Dermis microvascular lymphatic vessel endothelial cell (primary cell): Measurements from ENCODE around the gene CAMTA1. TPM values are rescaled to one million over a fixed set of nuclear protein-coding genes. Genes with fewer than 3 reads are reported as not detected.
A peak's percentile ranks its signal among the peaks of the same experiment; 100 is the strongest.

Experiments
- DNase-seq, 2 donors: peaks; one replicate each; pipeline versions ENCODE4 v3.0.0 to v3.0.0-alpha.2; 2010; ENCODE audit warnings: low read depth in 2 of 2
- total RNA-seq: library from RNA; depleted of rRNA; stranded (reverse); fragments of >200 nt; gene quantifications from 2 replicates; pipeline ENCODE4 v1.2.1, GENCODE V29; 2014

Gene CAMTA1
- total RNA-seq, 1 donor from 2014 or later = 33.9 TPM

GRCh38 chr1:7552402-7552801, 767.1 kb downstream of the CAMTA1 start:
- peak; percentile 78 to 86 for DNase-seq

- DNase-seq = peak in 1 of 2 donors; percentile 49
These were observed 767.9 kb downstream of the CAMTA1 start for GRCh38 chr1:7553042-7553690.

- DNase-seq = no peak
These were observed 769.4 kb downstream of the CAMTA1 start for GRCh38 chr1:7554385-7555235.

- DNase-seq = no peak
These were observed 770.3 kb downstream of the CAMTA1 start for GRCh38 chr1:7555391-7556185.

GRCh38 chr1:7557301-7557891, 772.1 kb downstream of the CAMTA1 start:
- DNase-seq = no peak

- no peak for DNase-seq
These were observed 772.8 kb downstream of the CAMTA1 start for GRCh38 chr1:7558041-7558461.

- DNase-seq = no peak
These were observed 773.2 kb downstream of the CAMTA1 start for GRCh38 chr1:7558481-7558880.

GRCh38 chr1:7558921-7559869, 773.9 kb downstream of the CAMTA1 start:
- no peak for DNase-seq

- no peak for DNase-seq
These were observed 774.9 kb downstream of the CAMTA1 start for GRCh38 chr1:7560128-7560527.

- no peak for DNase-seq
These were observed 775.4 kb downstream of the CAMTA1 start for GRCh38 chr1:7560601-7561181.

GRCh38 chr1:7561331-7561921, 776.2 kb downstream of the CAMTA1 start:
- DNase-seq = peak in 1 of 2 donors; percentile 17

- DNase-seq = no peak
These were observed 776.9 kb downstream of the CAMTA1 start for GRCh38 chr1:7561936-7562728.

- DNase-seq = no peak
These were observed 777.7 kb downstream of the CAMTA1 start for GRCh38 chr1:7562729-7563605.

- no peak for DNase-seq
These were observed 778.9 kb downstream of the CAMTA1 start for GRCh38 chr1:7564137-7564536.

- DNase-seq = no peak
These were observed 780.0 kb downstream of the CAMTA1 start for GRCh38 chr1:7565099-7565750.

- DNase-seq = no peak
These were observed 781.4 kb downstream of the CAMTA1 start for GRCh38 chr1:7566417-7567375.
